HEK293 (cell line): Measurements from ENCODE around the gene OR4K14.

Experiments used
- CTCF ChIP-seq: fragments of 450-650 bp; formaldehyde crosslinking; IDR thresholded peaks from 2 replicates; pipeline ENCODE4 v1.5.1; 2016; ENCODE audit warnings: missing biosample characterization, missing genetic modification characterization
- KLF16 ChIP-seq: fragments of 450-650 bp; formaldehyde crosslinking; IDR thresholded peaks from 2 replicates; pipeline ENCODE4 v1.5.1; 2017; ENCODE audit warnings: missing biosample characterization, missing genetic modification characterization
- REPIN1 ChIP-seq: fragments of 450-650 bp; formaldehyde crosslinking; IDR thresholded peaks from 2 replicates; pipeline ENCODE4 v1.5.1; 2017; ENCODE audit warnings: missing biosample characterization, missing genetic modification characterization, low read depth
- ZNF10 ChIP-seq: fragments of 450-650 bp; formaldehyde crosslinking; IDR thresholded peaks from 2 replicates; pipeline ENCODE4 v1.5.1; 2017; ENCODE audit warnings: missing biosample characterization, missing genetic modification characterization
- ZNF239 ChIP-seq: fragments of 450-650 bp; formaldehyde crosslinking; IDR thresholded peaks from 2 replicates; pipeline ENCODE4 v1.5.1; 2016; ENCODE audit warnings: missing biosample characterization, missing genetic modification characterization
- ZNF292 ChIP-seq: fragments of 450-650 bp; formaldehyde crosslinking; IDR thresholded peaks from 2 replicates; pipeline ENCODE4 v1.5.1; 2016; ENCODE audit warnings: low read depth, missing biosample characterization, missing genetic modification characterization, borderline replicate concordance
- ZNF654 ChIP-seq: fragments of 450-650 bp; formaldehyde crosslinking; IDR thresholded peaks from 2 replicates; pipeline ENCODE4 v1.5.1; 2016; ENCODE audit warnings: low read depth, missing biosample characterization, missing genetic modification characterization
- ZNF777 ChIP-seq: fragments of 450-650 bp; formaldehyde crosslinking; IDR thresholded peaks from 2 replicates; pipeline ENCODE4 v1.5.1; 2017; ENCODE audit warnings: missing biosample characterization, missing genetic modification characterization, borderline replicate concordance
- ZNF785 ChIP-seq: fragments of 450-650 bp; formaldehyde crosslinking; IDR thresholded peaks from 2 replicates; pipeline ENCODE4 v1.5.1; 2016; ENCODE audit warnings: missing biosample characterization, missing genetic modification characterization
- TF ChIP-seq, protein P1 (sequence below): IDR thresholded peaks from 2 replicates; pipeline ENCODE4 v1.6.1; 2011; ENCODE audit warnings: mild to moderate bottlenecking, low read depth, low read length, borderline replicate concordance
- TF ChIP-seq, protein P2 (sequence below): fragments of 450-650 bp; formaldehyde crosslinking; IDR thresholded peaks from 2 replicates; pipeline ENCODE4 v1.5.1; 2016; ENCODE audit warnings: missing biosample characterization, missing genetic modification characterization
- TF ChIP-seq, protein P3 (sequence below): fragments of 450-650 bp; formaldehyde crosslinking; IDR thresholded peaks from 2 replicates; pipeline ENCODE4 v1.5.1; 2016; ENCODE audit warnings: missing biosample characterization, missing genetic modification characterization

- TF ChIP-seq ZNF292 (tag by site-specific recombination) (no peak), CTCF (tag by site-specific recombination) (no peak), ZNF777 (no peak), KLF16 (tag by site-specific recombination) (no peak), ZNF10 (tag by site-specific recombination) (no peak), ZNF239 (tag by site-specific recombination) (no peak), ZNF785 (no peak), ZNF654 (tag by site-specific recombination) (no peak), REPIN1 (tag by site-specific recombination) (no peak)
- TF ChIP-seq, protein P1, sequence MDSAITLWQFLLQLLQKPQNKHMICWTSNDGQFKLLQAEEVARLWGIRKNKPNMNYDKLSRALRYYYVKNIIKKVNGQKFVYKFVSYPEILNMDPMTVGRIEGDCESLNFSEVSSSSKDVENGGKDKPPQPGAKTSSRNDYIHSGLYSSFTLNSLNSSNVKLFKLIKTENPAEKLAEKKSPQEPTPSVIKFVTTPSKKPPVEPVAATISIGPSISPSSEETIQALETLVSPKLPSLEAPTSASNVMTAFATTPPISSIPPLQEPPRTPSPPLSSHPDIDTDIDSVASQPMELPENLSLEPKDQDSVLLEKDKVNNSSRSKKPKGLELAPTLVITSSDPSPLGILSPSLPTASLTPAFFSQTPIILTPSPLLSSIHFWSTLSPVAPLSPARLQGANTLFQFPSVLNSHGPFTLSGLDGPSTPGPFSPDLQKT: no peak
- TF ChIP-seq, protein P2, sequence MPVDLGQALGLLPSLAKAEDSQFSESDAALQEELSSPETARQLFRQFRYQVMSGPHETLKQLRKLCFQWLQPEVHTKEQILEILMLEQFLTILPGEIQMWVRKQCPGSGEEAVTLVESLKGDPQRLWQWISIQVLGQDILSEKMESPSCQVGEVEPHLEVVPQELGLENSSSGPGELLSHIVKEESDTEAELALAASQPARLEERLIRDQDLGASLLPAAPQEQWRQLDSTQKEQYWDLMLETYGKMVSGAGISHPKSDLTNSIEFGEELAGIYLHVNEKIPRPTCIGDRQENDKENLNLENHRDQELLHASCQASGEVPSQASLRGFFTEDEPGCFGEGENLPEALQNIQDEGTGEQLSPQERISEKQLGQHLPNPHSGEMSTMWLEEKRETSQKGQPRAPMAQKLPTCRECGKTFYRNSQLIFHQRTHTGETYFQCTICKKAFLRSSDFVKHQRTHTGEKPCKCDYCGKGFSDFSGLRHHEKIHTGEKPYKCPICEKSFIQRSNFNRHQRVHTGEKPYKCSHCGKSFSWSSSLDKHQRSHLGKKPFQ (tag by site-specific recombination): no peak
- TF ChIP-seq, protein P3, sequence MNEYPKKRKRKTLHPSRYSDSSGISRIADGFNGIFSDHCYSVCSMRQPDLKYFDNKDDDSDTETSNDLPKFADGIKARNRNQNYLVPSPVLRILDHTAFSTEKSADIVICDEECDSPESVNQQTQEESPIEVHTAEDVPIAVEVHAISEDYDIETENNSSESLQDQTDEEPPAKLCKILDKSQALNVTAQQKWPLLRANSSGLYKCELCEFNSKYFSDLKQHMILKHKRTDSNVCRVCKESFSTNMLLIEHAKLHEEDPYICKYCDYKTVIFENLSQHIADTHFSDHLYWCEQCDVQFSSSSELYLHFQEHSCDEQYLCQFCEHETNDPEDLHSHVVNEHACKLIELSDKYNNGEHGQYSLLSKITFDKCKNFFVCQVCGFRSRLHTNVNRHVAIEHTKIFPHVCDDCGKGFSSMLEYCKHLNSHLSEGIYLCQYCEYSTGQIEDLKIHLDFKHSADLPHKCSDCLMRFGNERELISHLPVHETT (tag by site-specific recombination): no peak
Observed at GRCh38 chr14:19993438-19993837, 25.7 kb downstream of the OR4K14 start.
